SK-N-SH treated with all-trans-retinoic acid at 6 μM for 48 hours (cell line): ENCODE results near the gene KCNH3.

Experiments used
- ATAC-seq: fragments of 200-7000 bp; cut with Tn5 transposase; 3 replicates; pipeline ENCODE4 v1.9.1; 2020; ENCODE audit warnings: mild to moderate bottlenecking, moderate library complexity
- ARNTL ChIP-seq: fragments of 450-650 bp; formaldehyde crosslinking; IDR thresholded peaks from 2 replicates; pipeline ENCODE4 v1.5.0; 2020; ENCODE audit warnings: low read depth, mild to moderate bottlenecking, moderate library complexity, borderline replicate concordance
- BACH2 ChIP-seq: fragments of 250-450 bp; sonication (Bioruptor Pico); IDR thresholded peaks from 2 replicates; pipeline ENCODE4 v1.9.0; 2021; ENCODE audit warnings: mild to moderate bottlenecking, borderline replicate concordance
- GLIS3 ChIP-seq: fragments of 250-450 bp; sonication (Bioruptor Pico); IDR thresholded peaks from 2 replicates; pipeline ENCODE4 v1.5.0; 2020; ENCODE audit warnings: mild to moderate bottlenecking, moderate library complexity
- ISL1 ChIP-seq: fragments of 250-450 bp; sonication (Bioruptor Pico); IDR thresholded peaks from 2 replicates; pipeline ENCODE4 v2.1.2; 2022; ENCODE audit warnings: mild to moderate bottlenecking, moderate library complexity
- OSR1 ChIP-seq: fragments of 250-450 bp; sonication (Bioruptor Pico); IDR thresholded peaks from 2 replicates; pipeline ENCODE4 v1.8.0; 2022; ENCODE audit warnings: moderate library complexity, mild to moderate bottlenecking, inconsistent platforms
- PPARA ChIP-seq: fragments of 250-450 bp; sonication (Bioruptor Pico); IDR thresholded peaks from 2 replicates; pipeline ENCODE4 v1.5.0; 2020; ENCODE audit warnings: mild to moderate bottlenecking, borderline replicate concordance
- RARB ChIP-seq: fragments of 250-450 bp; sonication (Bioruptor Pico); IDR thresholded peaks from 2 replicates; pipeline ENCODE4 v1.8.0; 2021; ENCODE audit warnings: mild to moderate bottlenecking, moderate library complexity
- SNAI2 ChIP-seq: fragments of 250-450 bp; sonication (Bioruptor Pico); IDR thresholded peaks from 2 replicates; pipeline ENCODE4 v1.5.0; 2020; ENCODE audit warnings: mild to moderate bottlenecking, moderate library complexity
- TCF4 ChIP-seq: fragments of 250-450 bp; sonication (Bioruptor Pico); IDR thresholded peaks from 2 replicates; pipeline ENCODE4 v1.8.0; 2021; ENCODE audit warnings: mild to moderate bottlenecking, moderate library complexity, borderline replicate concordance
- TOX ChIP-seq: fragments of 250-450 bp; sonication (Bioruptor Pico); IDR thresholded peaks from 2 replicates; pipeline ENCODE4 v1.8.0; 2021; ENCODE audit warnings: mild to moderate bottlenecking, moderate library complexity, borderline replicate concordance
- ZC3H10 ChIP-seq: fragments of 250-450 bp; sonication (Bioruptor Pico); IDR thresholded peaks from 2 replicates; pipeline ENCODE4 v1.5.1; 2021; ENCODE audit warnings: mild to moderate bottlenecking, moderate library complexity
- ZFP3 ChIP-seq: fragments of 250-450 bp; sonication (Bioruptor Pico); IDR thresholded peaks from 2 replicates; pipeline ENCODE4 v1.5.0; 2020; ENCODE audit warnings: mild to moderate bottlenecking, moderate library complexity
- ZFP30 ChIP-seq: fragments of 450-650 bp; formaldehyde crosslinking; IDR thresholded peaks from 2 replicates; pipeline ENCODE4 v1.5.0; 2022; ENCODE audit warnings: mild to moderate bottlenecking, moderate library complexity
- ZNF565 ChIP-seq: fragments of 450-650 bp; formaldehyde crosslinking; conservative IDR thresholded peaks from 2 replicates; pipeline ENCODE4 v1.5.0; 2020; ENCODE audit warnings: low read depth, mild to moderate bottlenecking, moderate library complexity
- ZNF70 ChIP-seq: fragments of 450-650 bp; formaldehyde crosslinking; IDR thresholded peaks from 2 replicates; pipeline ENCODE4 v1.5.0; 2020; ENCODE audit warnings: mild to moderate bottlenecking, moderate library complexity
- TF ChIP-seq, protein P1 (sequence below): fragments of 250-450 bp; sonication (Bioruptor Pico); IDR thresholded peaks from 2 replicates; pipeline ENCODE4 v1.8.0; 2021; ENCODE audit warnings: low read depth, mild to moderate bottlenecking, moderate library complexity, borderline replicate concordance
- TF ChIP-seq, protein P2 (sequence below): fragments of 250-450 bp; sonication (Bioruptor Pico); IDR thresholded peaks from 2 replicates; pipeline ENCODE4 v1.8.0; 2020; ENCODE audit warnings: mild to moderate bottlenecking, moderate library complexity, borderline replicate concordance
- TF ChIP-seq, protein P3 (sequence below): fragments of 250-450 bp; sonication (Bioruptor Pico); IDR thresholded peaks from 2 replicates; pipeline ENCODE4 v1.5.1; 2021; ENCODE audit warnings: mild to moderate bottlenecking, moderate library complexity
- TF ChIP-seq, protein P4 (sequence below): fragments of 250-450 bp; sonication (Bioruptor Pico); IDR thresholded peaks from 2 replicates; pipeline ENCODE4 v1.5.0; 2020; ENCODE audit warnings: mild to moderate bottlenecking, moderate library complexity
- TF ChIP-seq, protein P5 (sequence below): fragments of 250-450 bp; sonication (Bioruptor Pico); IDR thresholded peaks from 2 replicates; pipeline ENCODE4 v1.5.1; 2020; ENCODE audit warnings: low read depth, mild to moderate bottlenecking, moderate library complexity

Gene KCNH3

DNA sequence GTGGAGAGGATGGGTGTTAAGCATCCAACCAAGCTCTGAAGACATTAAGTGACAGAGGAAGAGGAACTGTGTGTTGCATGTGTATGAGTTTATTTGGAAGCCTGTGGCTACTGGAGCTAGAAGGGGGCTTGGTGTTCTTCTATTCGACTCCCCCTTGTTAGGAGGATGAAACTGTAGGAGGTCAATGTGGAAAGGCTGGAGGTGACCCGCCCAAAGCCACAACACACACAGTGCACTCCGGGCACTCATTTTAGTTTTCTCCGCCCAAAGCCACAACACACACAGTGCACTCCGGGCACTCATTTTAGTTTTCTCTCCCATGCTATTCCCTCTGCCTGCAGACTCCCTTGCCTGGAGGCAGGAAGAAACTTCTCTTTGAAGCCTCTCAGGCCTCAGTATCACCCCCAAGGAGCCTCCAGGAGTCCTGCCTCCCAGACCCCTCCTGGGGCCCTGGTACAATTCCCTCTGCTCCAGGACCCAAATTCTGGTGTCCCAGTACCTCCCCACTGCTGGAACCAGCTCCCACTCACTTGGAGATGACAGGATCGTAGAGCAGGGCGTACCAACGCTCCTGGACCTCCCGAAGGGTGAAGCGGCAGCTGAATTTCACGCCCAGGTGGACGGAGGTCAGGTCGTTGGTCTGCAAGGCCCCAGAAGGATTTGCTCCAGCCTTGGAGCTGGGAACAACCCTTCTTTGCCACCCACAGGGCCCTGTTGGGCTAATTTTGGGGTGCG lies 25.3 kb downstream of the KCNH3 start (continued):
- TF ChIP-seq, protein P1, sequence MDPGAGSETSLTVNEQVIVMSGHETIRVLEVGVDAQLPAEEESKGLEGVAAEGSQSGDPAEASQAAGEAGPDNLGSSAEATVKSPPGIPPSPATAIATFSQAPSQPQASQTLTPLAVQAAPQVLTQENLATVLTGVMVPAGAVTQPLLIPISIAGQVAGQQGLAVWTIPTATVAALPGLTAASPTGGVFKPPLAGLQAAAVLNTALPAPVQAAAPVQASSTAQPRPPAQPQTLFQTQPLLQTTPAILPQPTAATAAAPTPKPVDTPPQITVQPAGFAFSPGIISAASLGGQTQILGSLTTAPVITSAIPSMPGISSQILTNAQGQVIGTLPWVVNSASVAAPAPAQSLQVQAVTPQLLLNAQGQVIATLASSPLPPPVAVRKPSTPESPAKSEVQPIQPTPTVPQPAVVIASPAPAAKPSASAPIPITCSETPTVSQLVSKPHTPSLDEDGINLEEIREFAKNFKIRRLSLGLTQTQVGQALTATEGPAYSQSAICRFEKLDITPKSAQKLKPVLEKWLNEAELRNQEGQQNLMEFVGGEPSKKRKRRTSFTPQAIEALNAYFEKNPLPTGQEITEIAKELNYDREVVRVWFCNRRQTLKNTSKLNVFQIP (CRISPR knock-in tag), result no peak
- TF ChIP-seq ZFP3 (no peak), BACH2 (CRISPR knock-in tag) (no peak)

DNA sequence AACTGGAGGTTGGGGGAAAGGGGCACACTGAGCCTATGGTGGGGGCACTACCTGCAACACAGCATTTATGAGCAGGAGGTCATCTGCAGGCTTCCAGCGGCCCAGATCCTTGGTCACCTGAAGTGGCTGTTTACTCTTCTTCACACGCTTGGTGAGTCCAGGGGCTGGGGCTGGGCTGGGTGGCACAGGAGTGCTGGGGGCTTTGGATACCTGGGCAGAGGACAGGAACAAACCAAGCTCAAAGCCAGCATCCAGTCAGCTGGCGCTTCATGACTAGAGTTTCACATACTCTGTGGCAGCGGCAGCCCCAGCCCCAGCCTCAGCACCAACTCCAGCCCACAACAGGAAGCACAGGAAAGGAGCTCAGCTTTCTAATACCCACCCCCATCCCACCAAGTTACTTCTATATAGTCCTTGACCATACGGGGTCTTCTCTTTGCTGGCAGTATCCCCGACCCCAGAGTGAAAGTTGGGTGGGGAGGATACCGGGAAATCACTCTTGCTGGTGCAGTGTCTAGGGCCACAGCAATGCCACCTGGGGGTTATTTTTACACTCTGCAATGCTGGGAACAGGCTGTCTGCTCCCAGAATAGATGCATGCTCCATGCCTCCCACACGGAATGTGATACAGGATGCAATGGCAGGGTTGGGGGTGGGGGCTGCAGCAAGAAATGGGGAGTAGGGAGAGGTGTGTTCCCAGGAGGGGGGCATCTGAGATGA lies 26.0 kb downstream of the KCNH3 start:
- TF ChIP-seq GLIS3 (no peak), ZFP3 (no peak)
- no peak for ATAC-seq

DNA sequence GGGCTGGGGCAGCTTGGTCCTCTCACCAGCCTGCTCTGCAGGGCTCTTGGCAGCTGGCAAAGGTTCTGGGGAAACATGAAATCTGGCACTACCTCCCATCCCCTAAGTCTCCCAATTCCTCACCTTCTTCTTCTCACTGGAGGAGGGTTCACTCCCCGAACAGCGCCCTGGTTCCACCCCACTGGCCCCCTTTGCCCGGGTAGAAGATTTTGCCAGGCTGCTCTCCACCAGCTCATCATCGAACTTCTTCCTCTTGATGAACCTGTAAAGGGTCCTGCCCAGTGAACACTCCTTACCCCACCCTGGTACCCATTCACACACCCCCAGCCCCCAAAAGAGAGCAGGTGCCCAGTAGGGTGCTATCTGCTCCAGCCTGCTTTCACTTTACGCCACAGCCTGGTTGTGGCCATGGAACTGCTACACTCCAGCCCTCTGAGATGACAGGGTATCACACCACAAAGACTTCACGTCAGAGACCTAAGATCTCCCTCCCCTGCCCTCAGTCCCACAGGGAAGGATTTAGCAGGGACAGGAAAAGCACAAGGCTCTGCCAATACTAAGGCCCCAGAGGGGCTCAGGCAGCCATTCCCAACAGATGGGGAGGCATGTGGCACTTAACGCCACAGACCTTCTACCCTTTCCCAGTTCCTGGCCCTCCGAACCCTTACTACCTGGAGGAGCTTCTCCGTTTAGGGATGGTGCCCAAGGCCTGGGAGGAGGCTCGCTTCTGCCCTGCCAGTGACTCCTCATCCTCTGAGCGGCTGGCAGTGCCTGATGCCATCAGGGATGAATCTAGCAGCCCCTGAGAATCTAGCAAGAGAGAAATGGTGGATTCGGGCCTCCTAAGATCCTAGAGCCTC lies 26.8 kb downstream of the KCNH3 start:
- no peak for TF ChIP-seq TCF4 (CRISPR knock-in tag)
- TF ChIP-seq SNAI2 (CRISPR knock-in tag), result no peak
- no peak for TF ChIP-seq PPARA (CRISPR knock-in tag)
- TF ChIP-seq, protein P2, sequence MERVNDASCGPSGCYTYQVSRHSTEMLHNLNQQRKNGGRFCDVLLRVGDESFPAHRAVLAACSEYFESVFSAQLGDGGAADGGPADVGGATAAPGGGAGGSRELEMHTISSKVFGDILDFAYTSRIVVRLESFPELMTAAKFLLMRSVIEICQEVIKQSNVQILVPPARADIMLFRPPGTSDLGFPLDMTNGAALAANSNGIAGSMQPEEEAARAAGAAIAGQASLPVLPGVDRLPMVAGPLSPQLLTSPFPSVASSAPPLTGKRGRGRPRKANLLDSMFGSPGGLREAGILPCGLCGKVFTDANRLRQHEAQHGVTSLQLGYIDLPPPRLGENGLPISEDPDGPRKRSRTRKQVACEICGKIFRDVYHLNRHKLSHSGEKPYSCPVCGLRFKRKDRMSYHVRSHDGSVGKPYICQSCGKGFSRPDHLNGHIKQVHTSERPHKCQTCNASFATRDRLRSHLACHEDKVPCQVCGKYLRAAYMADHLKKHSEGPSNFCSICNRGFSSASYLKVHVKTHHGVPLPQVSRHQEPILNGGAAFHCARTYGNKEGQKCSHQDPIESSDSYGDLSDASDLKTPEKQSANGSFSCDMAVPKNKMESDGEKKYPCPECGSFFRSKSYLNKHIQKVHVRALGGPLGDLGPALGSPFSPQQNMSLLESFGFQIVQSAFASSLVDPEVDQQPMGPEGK (CRISPR knock-in tag), result no peak
- TF ChIP-seq, protein P3, sequence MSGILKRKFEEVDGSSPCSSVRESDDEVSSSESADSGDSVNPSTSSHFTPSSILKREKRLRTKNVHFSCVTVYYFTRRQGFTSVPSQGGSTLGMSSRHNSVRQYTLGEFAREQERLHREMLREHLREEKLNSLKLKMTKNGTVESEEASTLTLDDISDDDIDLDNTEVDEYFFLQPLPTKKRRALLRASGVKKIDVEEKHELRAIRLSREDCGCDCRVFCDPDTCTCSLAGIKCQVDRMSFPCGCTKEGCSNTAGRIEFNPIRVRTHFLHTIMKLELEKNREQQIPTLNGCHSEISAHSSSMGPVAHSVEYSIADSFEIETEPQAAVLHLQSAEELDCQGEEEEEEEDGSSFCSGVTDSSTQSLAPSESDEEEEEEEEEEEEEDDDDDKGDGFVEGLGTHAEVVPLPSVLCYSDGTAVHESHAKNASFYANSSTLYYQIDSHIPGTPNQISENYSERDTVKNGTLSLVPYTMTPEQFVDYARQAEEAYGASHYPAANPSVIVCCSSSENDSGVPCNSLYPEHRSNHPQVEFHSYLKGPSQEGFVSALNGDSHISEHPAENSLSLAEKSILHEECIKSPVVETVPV (CRISPR knock-in tag), result no peak
- TF ChIP-seq RARB (CRISPR knock-in tag), result no peak
- no peak for TF ChIP-seq ZNF70 (CRISPR knock-in tag)
- TF ChIP-seq BACH2 (CRISPR knock-in tag), result no peak
- TF ChIP-seq TOX (CRISPR knock-in tag), result no peak
- no peak for TF ChIP-seq ARNTL (CRISPR knock-in tag)
- TF ChIP-seq, protein P1 (CRISPR knock-in tag), result no peak
- no peak for TF ChIP-seq OSR1
- no peak for TF ChIP-seq ZNF565 (CRISPR knock-in tag)
- TF ChIP-seq, protein P4, sequence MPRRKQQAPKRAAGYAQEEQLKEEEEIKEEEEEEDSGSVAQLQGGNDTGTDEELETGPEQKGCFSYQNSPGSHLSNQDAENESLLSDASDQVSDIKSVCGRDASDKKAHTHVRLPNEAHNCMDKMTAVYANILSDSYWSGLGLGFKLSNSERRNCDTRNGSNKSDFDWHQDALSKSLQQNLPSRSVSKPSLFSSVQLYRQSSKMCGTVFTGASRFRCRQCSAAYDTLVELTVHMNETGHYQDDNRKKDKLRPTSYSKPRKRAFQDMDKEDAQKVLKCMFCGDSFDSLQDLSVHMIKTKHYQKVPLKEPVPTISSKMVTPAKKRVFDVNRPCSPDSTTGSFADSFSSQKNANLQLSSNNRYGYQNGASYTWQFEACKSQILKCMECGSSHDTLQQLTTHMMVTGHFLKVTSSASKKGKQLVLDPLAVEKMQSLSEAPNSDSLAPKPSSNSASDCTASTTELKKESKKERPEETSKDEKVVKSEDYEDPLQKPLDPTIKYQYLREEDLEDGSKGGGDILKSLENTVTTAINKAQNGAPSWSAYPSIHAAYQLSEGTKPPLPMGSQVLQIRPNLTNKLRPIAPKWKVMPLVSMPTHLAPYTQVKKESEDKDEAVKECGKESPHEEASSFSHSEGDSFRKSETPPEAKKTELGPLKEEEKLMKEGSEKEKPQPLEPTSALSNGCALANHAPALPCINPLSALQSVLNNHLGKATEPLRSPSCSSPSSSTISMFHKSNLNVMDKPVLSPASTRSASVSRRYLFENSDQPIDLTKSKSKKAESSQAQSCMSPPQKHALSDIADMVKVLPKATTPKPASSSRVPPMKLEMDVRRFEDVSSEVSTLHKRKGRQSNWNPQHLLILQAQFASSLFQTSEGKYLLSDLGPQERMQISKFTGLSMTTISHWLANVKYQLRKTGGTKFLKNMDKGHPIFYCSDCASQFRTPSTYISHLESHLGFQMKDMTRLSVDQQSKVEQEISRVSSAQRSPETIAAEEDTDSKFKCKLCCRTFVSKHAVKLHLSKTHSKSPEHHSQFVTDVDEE (CRISPR knock-in tag), result no peak
- no peak for TF ChIP-seq ZFP30
- no peak for TF ChIP-seq ISL1 (CRISPR knock-in tag)
- TF ChIP-seq ZC3H10 (CRISPR knock-in tag), result no peak
- TF ChIP-seq, protein P5, sequence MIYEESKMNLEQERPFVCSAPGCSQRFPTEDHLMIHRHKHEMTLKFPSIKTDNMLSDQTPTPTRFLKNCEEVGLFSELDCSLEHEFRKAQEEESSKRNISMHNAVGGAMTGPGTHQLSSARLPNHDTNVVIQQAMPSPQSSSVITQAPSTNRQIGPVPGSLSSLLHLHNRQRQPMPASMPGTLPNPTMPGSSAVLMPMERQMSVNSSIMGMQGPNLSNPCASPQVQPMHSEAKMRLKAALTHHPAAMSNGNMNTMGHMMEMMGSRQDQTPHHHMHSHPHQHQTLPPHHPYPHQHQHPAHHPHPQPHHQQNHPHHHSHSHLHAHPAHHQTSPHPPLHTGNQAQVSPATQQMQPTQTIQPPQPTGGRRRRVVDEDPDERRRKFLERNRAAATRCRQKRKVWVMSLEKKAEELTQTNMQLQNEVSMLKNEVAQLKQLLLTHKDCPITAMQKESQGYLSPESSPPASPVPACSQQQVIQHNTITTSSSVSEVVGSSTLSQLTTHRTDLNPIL (CRISPR knock-in tag), result no peak
- ATAC-seq, result no peak
